Omental fat pad (tissue), 4 donors: Measurements from ENCODE around the gene TRIM65. TPM values are rescaled to one million over a fixed set of nuclear protein-coding genes. Genes with fewer than 3 reads are reported as not detected.

Experiments
- ATAC-seq: fragments of 150-250 bp; one replicate; pipeline ENCODE4 v1.9.1; 2016; ENCODE audit warnings: mild to moderate bottlenecking, moderate library complexity; ENCODE audit not compliant: low FRiP score
- DNase-seq: peaks from one replicate; pipeline ENCODE4 v3.0.0-alpha.2; 2019; ENCODE audit warnings: low spot score
- total RNA-seq, 4 donors: library from RNA; depleted of rRNA; stranded (reverse); fragments of >200 nt; gene quantifications; one replicate each; pipeline ENCODE4 v1.1.0, GENCODE V29; 2016
- TF ChIP-seq, protein P1 (sequence below), 3 donors: fragments of 450-650 bp; IDR thresholded peaks; one replicate each; pipeline ENCODE4 v1.5.1; 2016 to 2017; ENCODE audit warnings: antibody characterized with exemption in 3 of 3, mild to moderate bottlenecking in 3 of 3, moderate library complexity in 2 of 3

TRIM65 gene
- total RNA-seq, 4 donors from 2014 or later: 10.0 to 37.4 (median 16.2) TPM

DNA sequence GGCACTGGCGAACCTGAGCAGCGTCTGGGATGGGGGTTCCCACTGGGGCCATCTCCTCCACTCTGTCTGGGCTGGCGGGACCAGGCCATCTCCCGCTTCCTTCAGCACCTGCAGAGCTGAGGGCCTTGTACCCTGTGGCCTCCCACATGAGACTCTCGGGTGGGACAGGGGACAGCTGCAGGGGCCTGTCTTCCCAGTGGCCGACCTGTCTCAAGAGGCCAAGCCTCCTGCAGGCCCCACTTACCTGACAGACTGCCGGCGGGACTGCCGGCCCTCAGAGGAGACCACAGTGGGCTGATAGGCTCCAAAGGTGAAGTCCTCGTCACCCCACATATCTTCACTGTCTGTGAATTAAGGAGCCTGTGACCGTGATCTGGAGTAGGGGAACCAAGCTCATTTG lies 28.4 kb upstream of the TRIM65 start:
- TF ChIP-seq, protein P1, sequence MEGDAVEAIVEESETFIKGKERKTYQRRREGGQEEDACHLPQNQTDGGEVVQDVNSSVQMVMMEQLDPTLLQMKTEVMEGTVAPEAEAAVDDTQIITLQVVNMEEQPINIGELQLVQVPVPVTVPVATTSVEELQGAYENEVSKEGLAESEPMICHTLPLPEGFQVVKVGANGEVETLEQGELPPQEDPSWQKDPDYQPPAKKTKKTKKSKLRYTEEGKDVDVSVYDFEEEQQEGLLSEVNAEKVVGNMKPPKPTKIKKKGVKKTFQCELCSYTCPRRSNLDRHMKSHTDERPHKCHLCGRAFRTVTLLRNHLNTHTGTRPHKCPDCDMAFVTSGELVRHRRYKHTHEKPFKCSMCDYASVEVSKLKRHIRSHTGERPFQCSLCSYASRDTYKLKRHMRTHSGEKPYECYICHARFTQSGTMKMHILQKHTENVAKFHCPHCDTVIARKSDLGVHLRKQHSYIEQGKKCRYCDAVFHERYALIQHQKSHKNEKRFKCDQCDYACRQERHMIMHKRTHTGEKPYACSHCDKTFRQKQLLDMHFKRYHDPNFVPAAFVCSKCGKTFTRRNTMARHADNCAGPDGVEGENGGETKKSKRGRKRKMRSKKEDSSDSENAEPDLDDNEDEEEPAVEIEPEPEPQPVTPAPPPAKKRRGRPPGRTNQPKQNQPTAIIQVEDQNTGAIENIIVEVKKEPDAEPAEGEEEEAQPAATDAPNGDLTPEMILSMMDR (IDR thresholded peaks at IDR 0.05): no peak
- ATAC-seq: no peak
- DNase-seq: no peak

DNA sequence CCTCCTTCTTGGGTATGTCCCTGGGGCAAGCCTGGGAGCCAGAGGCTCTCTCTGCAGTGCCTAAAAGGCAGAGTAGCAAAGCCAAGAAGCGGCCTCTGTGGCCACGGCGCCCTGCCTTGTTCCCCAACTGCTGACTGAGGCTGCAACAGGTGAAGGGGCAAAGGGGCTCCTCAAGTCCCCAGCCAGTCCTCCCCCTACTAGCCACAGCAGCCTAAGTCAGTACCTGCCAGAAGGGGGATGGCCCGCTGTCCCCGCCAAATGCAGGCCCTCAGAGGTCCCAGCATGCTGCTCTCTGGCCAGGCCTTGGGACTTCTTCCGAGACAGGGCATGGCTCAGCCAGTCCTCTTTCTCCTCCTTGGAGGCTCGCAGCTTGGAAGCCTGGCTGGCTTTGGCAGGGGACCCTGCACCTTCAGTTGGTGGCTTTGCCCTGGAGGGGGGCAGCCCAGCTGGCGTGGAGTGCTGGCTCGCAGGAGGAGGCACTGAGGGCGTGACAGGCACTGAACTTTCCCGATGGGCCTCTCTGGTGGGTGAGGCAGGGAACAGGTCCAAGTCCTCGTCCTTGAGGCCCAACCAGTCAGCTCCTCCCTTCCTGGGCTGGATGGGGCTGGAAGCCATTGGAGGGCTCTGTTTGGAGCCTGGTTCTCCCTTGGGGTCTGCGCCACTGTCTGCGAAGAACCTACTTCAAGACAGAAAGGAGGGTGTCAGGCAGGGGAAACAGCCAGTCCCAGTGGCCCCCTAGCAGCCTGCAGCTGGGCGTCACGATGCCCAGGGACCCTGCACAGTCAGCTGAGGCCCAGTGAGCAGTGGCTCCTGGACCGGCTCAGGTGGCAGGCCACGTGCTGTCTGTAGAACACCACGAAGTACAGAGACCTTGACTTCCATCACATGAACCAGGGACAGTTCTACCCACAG lies 26.5 kb upstream of the TRIM65 start:
- no peak for DNase-seq
- ATAC-seq: no peak
- TF ChIP-seq, protein P1 (IDR thresholded peaks at IDR 0.05): no peak

DNA sequence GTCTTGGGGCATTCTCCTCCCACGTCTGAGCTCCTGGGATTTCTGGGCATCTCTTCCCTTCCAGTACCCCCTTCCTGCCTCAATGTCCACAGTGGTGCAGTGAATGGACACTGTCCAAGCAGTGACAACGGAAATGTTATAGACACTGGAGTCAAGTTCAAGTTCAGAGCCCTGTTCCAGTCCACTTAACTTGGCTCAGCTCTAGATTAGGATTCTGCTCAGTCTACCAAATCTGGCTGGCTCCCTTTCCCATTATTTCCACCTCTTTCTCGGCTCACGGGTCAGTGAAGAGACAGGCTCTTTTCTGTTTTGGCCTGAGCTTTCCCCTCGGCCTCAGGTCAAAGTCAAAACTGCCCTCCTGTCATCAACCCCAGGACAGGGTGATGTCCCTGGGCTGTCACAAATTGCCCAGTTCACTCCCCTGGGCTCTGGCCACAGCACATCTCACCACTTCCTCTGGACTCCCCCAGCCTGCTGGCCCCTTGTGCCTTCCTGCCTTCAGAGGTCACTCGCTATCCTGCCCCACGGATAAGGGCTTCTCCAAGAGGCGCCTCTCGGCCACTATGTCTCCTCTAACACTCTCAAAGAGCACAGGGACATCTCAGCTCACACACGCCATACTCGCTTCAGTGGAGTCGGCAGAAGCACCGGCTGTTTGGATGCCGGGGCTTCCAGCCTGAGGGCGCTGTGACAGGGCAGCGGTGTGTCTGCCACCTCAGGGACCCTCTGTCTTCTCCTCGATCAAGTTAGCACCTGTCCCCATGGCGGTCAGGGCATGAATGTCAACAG lies 25.6 kb upstream of the TRIM65 start:
- no peak for DNase-seq
- no peak for ATAC-seq
- TF ChIP-seq, protein P1 (IDR thresholded peaks at IDR 0.05): no peak

DNA sequence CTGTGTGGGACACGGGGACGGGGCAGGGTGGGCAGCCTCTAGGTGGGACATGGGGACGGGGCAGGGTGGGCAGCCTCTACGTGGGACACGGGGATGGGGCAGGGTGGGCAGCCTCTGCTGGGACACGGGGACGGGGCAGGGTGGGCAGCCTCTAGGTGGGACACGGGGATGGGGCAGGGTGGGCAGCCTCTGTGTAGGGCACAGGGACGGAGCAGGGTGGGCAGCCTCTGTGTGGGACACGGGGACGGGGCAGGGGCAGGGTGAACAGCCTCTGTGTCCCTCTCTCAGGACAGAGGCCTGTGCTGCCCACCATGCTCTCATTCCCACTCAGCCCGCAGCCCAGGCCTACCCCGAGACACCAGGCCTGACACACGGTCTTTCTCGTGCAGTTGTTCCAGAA lies 24.8 kb upstream of the TRIM65 start:
- no peak for DNase-seq
- ATAC-seq: no peak
- TF ChIP-seq, protein P1 (IDR thresholded peaks at IDR 0.05): no peak

DNA sequence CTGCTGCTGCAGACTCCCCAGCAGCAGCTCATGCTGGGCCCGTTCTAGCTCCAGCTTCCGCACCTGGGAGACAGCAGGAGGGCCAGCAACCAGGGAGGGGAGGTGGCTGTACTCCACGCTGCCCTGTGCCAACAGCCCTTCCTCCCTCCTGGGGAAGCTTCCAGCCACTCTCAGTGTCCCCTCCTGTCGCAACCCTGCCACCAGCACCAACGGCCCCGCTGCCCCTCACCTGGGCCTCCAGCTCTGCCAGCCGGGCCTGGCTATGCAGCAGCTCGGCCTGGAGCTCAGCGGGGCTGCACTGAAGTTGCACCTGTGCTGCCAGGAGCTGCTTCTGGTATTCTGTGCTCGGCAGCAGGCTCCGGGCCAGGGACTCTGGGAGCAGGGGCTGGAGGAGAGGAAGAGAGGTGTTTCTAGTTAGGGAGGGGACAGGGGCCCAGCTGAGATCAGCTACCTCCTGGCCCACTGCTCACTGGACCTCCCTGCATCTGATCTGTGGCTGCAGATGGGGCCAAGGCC lies 23.4 kb upstream of the TRIM65 start:
- no peak for ATAC-seq
- TF ChIP-seq, protein P1 (IDR thresholded peaks at IDR 0.05): no peak

DNA sequence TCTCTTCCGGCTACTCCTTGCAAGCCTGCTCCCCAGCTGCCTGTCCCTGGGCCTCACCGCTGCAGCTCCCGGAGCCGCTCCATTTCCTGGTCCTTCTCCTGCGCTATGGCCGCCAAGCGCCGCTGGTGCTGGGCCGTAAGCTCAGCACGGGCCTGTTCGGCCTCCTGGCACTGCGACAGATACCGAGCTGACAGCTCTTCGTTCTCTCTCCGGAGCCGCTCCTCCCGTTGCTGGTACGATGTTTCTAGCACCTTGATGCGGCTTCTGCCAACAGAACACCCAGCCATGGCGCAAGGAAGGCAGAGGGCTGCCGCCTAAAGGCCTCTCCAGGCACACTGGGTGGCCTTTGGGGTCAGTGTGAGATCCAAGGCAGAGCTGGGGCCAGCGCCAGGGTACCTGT lies 22.9 kb upstream of the TRIM65 start:
- DNase-seq (no peak), ATAC-seq (no peak)
- TF ChIP-seq, protein P1 (IDR thresholded peaks at IDR 0.05): no peak

More for the DNA sequence above, 23.4 kb upstream of the TRIM65 start:
- DNase-seq: no peak
